Body of pancreas (tissue), 4 donors: Measurements from ENCODE around the gene P3H3. TPM values are rescaled to one million over a fixed set of nuclear protein-coding genes. Genes with fewer than 3 reads are reported as not detected.
A peak's percentile ranks its signal among the peaks of the same experiment; 100 is the strongest.

Experiments used
- ATAC-seq: fragments of 150-250 bp; one replicate; pipeline ENCODE4 v1.9.1; 2016
- DNase-seq, 4 donors: peaks; one replicate each; pipeline ENCODE4 v3.0.0-alpha.2; 2019
- H3K27ac ChIP-seq, 4 donors: fragments of 200-600 bp; sonication (generic); 1 replicate in 3 of 4; 2 replicates in 1 of 4; pipeline versions ENCODE4 v1.5.1 to v1.6.1; 2016 to 2019; ENCODE audit warnings: mild to moderate bottlenecking in 1 of 4, mixed read lengths in 1 of 4, moderate library complexity in 1 of 4
- H3K27me3 ChIP-seq, 2 donors: fragments of 200-600 bp; sonication (generic); one replicate each; pipeline ENCODE4 v1.6.0; 2016; ENCODE audit warnings: mild to moderate bottlenecking in 1 of 2
- H3K36me3 ChIP-seq, 2 donors: fragments of 200-600 bp; sonication (generic); replicated peaks in 1 of 2; 2 replicates each; pipeline ENCODE4 v1.5.1; 2016; ENCODE audit warnings: low read depth in 2 of 2; ENCODE audit not compliant: insufficient read depth in 1 of 2
- H3K4me1 ChIP-seq: fragments of 200-600 bp; sonication (generic); one replicate; pipeline ENCODE4 v1.6.0; 2016
- H3K4me3 ChIP-seq, 2 donors: fragments of 200-600 bp; sonication (generic); 1 replicate in 1 of 2; 2 replicates in 1 of 2; pipeline ENCODE4 v1.5.1; 2016 to 2019
- H3K9me3 ChIP-seq, 3 donors: fragments of 200-600 bp; sonication (generic); 1 replicate in 2 of 3; 2 replicates in 1 of 3; pipeline ENCODE4 v1.5.1; 2016
- POLR2A ChIP-seq, 3 donors: fragments of 450-650 bp; IDR thresholded peaks; one replicate each; pipeline ENCODE4 v1.6.1; 2016; ENCODE audit warnings: antibody characterized with exemption in 3 of 3, mild to moderate bottlenecking in 2 of 3
- WGBS, 2 donors: methylation state at CpG; one replicate each; pipeline ENCODE4 v1.1.5; 2017; 5-methylcytosine and 5-hydroxymethylcytosine counted together
- intact Hi-C: fragments of 100-400 bp; cut with DNase I; formaldehyde crosslinking; loops from one replicate; pipeline ENCODE4 v1.15.1; 2023
- total RNA-seq, 2 donors: library from RNA; depleted of rRNA; stranded (reverse); fragments of >200 nt; gene quantifications; one replicate each; pipeline ENCODE4 v1.1.0, GENCODE V29; 2016
- TF ChIP-seq, protein P1 (sequence below), 7 experiments: fragments of 450-650 bp in 4 of 7; fragments of 200-600 bp in 3 of 7; sonication (generic) in 3 of 7; IDR thresholded peaks; one replicate each; pipeline ENCODE4 v1.5.1; 2016 to 2019; ENCODE audit warnings: antibody characterized with exemption in 7 of 7

The P3H3 gene
- total RNA-seq, 2 donors from 2014 or later: 17.6 to 43.2 TPM

DNA sequence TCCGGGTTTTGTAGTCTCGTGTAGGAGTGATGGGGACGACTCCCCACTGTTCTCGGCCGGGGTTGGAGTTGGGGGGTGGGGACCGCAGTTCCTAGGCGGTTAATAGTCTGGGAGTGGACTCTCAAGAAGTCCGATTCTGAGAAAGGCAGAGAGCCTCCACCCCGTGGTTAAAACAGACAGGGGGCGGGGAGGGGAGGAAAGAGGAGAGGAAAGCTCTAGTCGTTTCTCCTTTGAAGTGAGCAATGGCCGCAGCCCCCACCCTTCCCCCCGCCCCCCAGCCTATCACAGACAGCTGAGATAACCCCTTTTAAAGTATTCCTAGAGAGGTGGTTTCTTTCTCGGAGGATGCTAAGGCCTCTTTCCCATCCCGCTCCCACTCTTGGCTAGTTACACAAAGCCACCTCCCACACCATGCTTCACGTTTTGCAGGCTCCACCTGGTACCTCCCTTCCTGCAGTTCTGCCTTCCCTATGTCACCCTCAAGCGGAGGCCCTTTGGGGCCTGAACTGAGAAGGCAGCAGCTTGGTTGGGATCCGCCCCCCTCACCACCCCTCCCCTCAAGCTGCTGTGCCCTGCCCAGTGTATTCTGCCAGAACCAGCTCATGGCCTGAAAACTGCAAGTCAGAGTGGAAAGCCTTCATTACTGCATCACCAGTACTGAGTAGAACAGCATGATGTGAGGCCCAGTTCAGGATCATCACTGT is 24.6 kb downstream of the P3H3 start:
- H3K36me3 ChIP-seq: peaks cover 6 to 8% of the 10 kb centered on the region in 2 donors
- intact Hi-C loops: no loop called here
- peak overlapping the region in 1 of 2 donors; percentile 45 for H3K4me3 ChIP-seq
- peak overlapping the region in 2 of 4 donors; percentile 98 for H3K27ac ChIP-seq
- H3K9me3 ChIP-seq: no peaks in the 10 kb centered on the region
- DNase-seq (peak in 1 of 4 donors; percentile 22), ATAC-seq (no peak)
- H3K4me1 ChIP-seq: peaks cover 28% of the 10 kb centered on the region
- WGBS, 2 donors: 3 to 4% methylated on average over 17 to 18 of the region's 18 CpGs
- H3K27me3 ChIP-seq: no peaks in the 10 kb centered on the region
- TF ChIP-seq, protein P1, sequence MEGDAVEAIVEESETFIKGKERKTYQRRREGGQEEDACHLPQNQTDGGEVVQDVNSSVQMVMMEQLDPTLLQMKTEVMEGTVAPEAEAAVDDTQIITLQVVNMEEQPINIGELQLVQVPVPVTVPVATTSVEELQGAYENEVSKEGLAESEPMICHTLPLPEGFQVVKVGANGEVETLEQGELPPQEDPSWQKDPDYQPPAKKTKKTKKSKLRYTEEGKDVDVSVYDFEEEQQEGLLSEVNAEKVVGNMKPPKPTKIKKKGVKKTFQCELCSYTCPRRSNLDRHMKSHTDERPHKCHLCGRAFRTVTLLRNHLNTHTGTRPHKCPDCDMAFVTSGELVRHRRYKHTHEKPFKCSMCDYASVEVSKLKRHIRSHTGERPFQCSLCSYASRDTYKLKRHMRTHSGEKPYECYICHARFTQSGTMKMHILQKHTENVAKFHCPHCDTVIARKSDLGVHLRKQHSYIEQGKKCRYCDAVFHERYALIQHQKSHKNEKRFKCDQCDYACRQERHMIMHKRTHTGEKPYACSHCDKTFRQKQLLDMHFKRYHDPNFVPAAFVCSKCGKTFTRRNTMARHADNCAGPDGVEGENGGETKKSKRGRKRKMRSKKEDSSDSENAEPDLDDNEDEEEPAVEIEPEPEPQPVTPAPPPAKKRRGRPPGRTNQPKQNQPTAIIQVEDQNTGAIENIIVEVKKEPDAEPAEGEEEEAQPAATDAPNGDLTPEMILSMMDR (IDR thresholded peaks at IDR 0.05): no peak
- TF ChIP-seq POLR2A (IDR thresholded peaks at IDR 0.05): no peak

DNA sequence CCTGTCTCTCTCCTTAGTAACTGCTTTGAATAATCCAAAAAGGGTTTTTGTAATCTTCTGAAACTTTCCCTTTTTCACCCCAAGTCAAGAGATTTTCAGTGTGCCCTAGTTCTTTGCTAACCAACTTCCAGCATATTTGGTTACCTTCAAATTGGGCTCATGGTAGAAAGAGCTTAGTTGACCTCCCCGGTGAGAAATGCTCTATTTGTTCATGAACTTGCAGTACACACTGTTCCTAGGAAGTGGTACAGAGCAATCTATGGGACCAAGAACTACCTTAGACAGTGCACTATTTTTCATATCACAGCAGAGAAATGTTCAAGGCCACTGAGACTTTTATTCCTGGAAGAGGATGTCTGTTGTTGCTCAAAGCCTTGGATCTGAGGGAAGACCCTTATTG is 25.4 kb downstream of the P3H3 start:
- Histone ChIP-seq H3K9me3 (no peaks in the 10 kb centered on the region), H3K36me3 (peaks cover 9 to 16% of the 10 kb centered on the region in 2 donors), H3K27ac (no peak overlapping the region), H3K4me1 (peaks cover 28% of the 10 kb centered on the region), H3K4me3 (no peak overlapping the region), H3K27me3 (no peaks in the 10 kb centered on the region)
- intact Hi-C loops: no loop called here
- 47 to 59% methylated on average over 1 of the region's 1 CpG for WGBS, 2 donors
- ATAC-seq: no peak
- TF ChIP-seq, protein P1 (IDR thresholded peaks at IDR 0.05): no peak
- no peak for TF ChIP-seq POLR2A (IDR thresholded peaks at IDR 0.05)
- DNase-seq: no peak

DNA sequence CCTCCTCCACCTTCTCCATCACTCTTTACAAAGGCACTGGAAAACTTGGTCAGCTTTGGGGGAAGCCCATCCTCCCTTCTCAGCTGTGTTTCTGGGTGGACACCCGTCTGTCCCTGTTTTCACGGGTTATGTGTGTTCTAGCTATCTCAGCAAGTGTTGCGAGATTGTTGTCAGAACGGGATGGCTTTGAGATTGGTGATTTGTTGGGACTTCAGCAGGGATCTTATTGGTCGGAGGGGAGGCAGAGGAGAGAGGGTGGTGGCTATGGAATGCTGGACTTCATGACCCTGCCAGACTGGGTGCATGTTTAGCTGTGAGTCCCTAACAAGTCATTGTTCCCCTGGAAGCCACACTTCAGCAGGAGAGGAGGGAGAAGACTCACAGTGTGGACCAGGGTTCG is 25.8 kb downstream of the P3H3 start:
- Histone ChIP-seq H3K9me3 (no peaks in the 10 kb centered on the region), H3K4me3 (no peak overlapping the region), H3K27ac (no peak overlapping the region), H3K27me3 (no peaks in the 10 kb centered on the region), H3K36me3 (peaks cover 9 to 16% of the 10 kb centered on the region in 2 donors), H3K4me1 (peaks cover 28% of the 10 kb centered on the region)
- intact Hi-C loops: no loop called here
- no peak for TF ChIP-seq POLR2A (IDR thresholded peaks at IDR 0.05)
- TF ChIP-seq, protein P1 (IDR thresholded peaks at IDR 0.05): no peak
- DNase-seq (no peak), ATAC-seq (no peak)
- 50 to 64% methylated on average over 6 of the region's 6 CpGs for WGBS, 2 donors

DNA sequence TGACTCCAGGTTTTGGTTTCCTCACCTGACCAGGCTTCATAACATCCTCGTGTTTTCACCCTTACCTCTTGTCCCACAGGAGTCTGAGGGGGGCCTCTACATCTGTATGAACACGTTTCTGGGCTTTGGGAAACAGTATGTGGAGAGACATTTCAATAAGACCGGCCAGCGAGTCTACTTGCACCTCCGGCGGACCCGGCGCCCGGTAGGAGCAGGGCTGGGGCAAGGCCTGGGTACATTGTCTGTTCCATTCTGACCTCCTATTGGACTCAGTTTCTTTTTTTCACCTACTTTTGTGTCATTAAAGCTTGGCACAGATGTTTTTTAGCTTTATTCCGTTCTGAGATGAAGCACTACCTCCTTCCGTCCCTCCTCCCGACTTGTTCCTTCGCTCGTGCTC is 27.1 kb downstream of the P3H3 start:
- peaks cover 16 to 18% of the 10 kb centered on the region in 2 donors for H3K36me3 ChIP-seq

More for the DNA sequence above, 27.1 kb downstream of the P3H3 start:
- Histone ChIP-seq H3K9me3 (no peaks in the 10 kb centered on the region), H3K4me1 (peaks cover 28% of the 10 kb centered on the region), H3K4me3 (no peak overlapping the region), H3K27me3 (no peaks in the 10 kb centered on the region), H3K27ac (no peak overlapping the region)
- DNase-seq (no peak), ATAC-seq (no peak)
- TF ChIP-seq, protein P1 (IDR thresholded peaks at IDR 0.05): no peak
- no peak for TF ChIP-seq POLR2A (IDR thresholded peaks at IDR 0.05)
- intact Hi-C loops: no loop called here
- WGBS, 2 donors: 86 to 93% methylated on average over 14 of the region's 14 CpGs
